ENCODE measurements around the gene PRDM13.

DNA sequence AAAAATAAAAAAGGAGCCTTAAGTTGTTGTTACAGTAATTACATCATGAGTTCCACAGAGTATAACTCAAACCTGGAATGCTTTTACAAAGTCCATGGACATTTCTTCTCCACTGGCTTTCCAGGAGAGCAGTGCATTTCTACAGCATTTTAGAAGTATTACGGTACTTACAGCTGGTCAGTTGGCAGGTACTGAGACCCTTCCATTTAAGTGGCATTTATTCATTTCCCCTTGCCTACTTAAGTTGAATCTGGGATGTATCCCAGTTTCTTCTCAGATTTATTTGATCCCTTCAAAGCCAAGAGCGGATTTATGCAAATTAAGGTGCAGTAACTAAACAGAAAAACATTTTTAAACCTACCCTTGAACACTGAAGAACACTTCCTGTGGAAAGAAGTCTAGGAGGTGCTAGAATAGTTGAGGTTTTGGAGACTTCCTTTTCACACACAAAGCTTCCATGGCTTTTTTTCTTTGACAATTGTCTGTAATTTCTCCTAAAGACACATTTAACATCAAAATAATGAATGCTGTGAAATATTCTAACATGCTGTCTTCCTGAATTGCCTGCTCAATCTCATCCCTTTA, 3.4 kb downstream of the PRDM13 start:
- no peak for TF ChIP-seq POLR2A (IDR thresholded peaks at IDR 0.05; ENCODE audit: control extremely low read depth in 1 of 2, low read depth in 2 of 2, low read length in 2 of 2)
- no peak for TF ChIP-seq ATF2 (IDR thresholded peaks at IDR 0.05; ENCODE audit: low read length)
- no peak for TF ChIP-seq EZH2 (IDR thresholded peaks at IDR 0.05; ENCODE audit: low read depth, low read length, severe bottlenecking)
- TF ChIP-seq, protein P1, sequence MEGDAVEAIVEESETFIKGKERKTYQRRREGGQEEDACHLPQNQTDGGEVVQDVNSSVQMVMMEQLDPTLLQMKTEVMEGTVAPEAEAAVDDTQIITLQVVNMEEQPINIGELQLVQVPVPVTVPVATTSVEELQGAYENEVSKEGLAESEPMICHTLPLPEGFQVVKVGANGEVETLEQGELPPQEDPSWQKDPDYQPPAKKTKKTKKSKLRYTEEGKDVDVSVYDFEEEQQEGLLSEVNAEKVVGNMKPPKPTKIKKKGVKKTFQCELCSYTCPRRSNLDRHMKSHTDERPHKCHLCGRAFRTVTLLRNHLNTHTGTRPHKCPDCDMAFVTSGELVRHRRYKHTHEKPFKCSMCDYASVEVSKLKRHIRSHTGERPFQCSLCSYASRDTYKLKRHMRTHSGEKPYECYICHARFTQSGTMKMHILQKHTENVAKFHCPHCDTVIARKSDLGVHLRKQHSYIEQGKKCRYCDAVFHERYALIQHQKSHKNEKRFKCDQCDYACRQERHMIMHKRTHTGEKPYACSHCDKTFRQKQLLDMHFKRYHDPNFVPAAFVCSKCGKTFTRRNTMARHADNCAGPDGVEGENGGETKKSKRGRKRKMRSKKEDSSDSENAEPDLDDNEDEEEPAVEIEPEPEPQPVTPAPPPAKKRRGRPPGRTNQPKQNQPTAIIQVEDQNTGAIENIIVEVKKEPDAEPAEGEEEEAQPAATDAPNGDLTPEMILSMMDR (IDR thresholded peaks at IDR 0.05; ENCODE audit: control extremely low read depth in 1 of 3, insufficient read depth in 1 of 3, low read depth in 1 of 3, low read length in 3 of 3), result no peak
- TF ChIP-seq ZNF274 (IDR thresholded peaks at IDR 0.05; ENCODE audit: borderline replicate concordance, extremely low read depth, low read length), result no peak
